GF-D8 (cell line): ENCODE results near the gene ADAMTS17.
"Not testable (repeated sequence)": the region's sequence is repeated elsewhere in the genome, so short reads cannot be mapped to it uniquely, and the experiment has no call there.

ENCODE experiments used
- DNase-seq: peaks from one replicate; lab custom pipeline; 2025; lab: John Stamatoyannopoulos, UW

Gene ADAMTS17

DNA sequence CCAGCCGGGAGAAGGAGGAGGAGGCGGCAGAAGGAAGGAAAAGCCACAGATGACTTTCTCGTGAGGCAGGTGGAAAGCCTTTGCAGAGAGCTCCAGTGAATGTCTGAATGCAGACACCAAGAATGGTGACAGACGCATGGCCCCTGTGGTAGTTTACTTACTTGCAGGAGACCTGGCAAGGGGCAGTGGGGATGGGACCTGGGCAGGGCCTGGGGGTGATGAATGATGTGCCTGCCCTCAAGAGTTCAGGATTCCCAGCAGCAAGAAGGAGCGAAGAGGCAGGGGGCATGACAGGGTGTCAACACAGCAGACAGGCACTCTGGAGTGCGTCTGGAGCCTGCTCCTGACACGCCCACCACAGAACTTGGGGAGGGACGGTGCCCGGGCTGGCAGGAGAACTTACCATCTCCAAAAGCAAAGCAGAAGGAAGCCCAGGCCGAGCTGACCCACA is 348.1 kb downstream of the ADAMTS17 start:
- DNase-seq = no peak

DNA sequence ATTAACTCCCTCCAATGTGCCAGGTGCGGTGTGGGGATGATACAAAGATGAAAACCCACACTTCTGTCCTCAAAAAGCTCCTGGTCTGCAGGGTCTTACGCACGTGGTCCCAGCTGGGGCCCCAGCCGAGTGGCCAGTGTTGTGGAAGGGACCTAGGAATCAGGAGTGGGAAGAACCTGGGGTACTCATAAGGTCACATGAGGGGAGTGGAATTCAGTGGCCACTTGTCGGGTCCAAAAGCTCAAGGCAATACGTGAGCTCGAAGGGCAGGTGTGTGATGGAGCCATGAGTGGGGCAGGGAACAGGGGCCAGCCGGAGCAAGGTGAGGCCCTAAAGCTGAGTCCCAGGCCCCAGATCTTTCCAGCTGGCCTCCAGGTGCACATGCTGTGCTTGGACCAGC is 348.5 kb downstream of the ADAMTS17 start:
- no peak for DNase-seq

DNA sequence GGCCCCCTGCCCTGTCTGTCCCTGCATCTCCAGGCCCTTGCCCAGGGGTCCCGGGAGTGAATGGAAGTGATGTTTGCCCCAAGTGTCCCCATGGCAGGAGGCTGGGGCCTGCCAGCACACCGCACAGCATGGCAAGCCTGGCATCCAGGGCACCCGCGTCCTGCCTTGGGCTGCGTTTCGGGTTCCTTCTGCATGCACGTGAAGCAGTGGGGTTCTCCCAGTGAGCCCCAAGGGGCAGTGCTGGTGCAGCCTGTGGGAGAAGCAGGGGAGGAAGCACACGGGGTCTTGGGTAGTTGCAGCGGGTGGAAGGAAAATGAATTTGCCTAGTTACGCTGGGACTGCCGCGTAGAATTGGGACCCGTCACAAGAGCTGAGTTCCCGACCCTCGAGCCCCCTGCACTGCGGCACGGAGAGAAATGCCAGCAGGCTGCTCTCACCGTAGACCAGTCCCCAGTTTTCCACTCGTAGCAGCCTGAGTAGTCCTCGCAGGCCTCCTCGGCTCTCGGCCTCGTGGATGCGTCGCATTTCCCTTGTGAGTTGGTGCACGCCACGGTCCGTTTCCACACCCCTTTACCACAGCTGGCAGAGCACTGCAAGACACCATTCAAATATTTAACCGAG is 349.1 kb downstream of the ADAMTS17 start:
- DNase-seq = no peak

DNA sequence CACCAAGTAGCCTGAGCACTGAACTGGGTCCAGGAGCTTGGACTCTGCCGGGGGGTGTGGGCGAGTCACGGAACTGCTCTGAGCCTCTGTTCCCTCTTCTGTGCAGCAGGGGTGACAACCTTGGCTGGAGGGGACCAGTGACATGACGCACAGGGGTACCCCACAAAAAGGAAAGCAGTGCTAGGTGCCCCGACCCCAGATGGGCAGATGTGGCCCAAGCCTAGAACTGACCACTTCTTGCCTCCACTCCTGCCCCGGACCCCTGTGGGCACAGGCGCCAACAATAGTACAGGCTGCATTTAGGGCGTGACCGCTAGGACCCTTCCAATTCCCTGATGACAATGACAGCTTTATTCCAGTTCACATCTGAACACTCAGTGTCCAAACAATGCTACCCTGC is 352.7 kb downstream of the ADAMTS17 start:
- DNase-seq = no peak

DNA sequence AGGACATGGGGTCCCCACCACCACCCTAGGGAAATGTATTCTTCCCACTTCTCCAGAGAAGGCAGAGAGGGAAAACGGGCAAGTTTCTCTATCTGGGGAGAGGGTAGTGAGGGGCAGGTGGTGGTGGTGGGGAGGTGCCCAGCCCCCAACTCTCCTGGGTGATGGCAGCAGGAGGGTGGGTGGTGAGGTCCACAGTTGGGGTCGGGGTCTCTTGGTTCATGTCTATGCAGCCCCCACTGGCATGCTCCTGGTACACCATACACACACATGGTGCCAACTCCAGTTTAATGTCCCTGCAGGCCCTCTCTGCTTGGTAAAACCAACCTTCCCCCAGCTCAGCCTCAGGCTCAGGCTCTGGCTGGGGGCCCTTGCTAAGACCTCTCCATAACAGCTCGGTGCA is 354.1 kb downstream of the ADAMTS17 start:
- no peak for DNase-seq

DNA sequence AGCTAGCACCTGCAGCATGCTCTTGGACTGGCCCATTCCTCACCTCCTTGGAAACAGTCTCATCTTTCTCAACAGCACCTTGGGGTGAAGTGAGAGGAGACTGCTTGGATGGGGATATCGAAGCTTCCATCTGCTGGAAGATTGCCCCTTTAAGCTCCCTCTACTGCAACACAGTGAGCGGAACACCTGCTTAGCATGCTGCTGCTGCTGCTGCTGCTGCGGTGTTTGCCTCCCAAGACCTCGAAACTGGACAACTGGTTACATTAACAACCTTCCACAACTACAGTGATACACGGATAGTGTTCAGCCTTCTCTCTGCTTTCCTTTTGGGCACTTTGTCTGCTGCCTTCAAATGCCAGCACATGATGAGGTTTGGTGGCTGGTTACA is 354.7 kb downstream of the ADAMTS17 start:
- no peak for DNase-seq

DNA sequence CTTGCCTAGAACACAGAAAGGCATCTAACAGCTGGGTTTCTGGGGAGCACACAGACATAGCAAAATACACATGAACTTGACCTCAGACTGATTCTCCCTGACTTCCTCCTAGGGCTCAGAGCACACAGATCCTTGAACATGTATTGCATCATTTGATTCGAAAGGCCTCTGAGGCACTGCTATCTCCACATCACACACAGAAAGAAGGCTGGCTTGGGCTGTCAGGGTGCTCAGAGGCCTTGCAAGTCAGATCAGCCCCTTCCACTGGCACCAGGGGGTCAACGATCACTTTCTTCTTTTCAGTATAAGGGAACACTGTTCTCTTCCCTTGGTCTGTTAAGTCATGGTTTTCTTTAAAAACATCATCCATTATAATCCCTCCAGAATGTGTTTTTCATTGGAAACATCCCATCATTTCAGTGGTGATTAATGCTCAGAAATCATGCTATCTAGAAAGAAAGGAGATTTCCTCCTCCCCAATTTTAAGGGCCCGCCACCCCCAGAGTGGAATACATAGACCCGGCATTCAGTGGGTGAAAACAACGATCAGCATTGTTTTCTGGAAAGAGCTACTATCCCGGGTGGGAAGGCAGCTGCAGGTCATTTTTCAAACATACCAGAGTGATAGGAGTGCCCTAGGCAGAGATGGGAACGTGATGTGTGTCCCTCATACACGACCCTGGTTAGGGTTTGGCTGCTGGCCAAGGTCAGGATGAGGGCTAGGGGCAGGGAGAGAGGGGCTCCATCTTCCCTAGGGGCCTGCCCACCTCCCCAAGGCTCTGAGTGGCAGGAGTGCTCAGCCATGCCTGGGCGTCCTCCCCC is 355.3 kb downstream of the ADAMTS17 start:
- no peak for DNase-seq

DNA sequence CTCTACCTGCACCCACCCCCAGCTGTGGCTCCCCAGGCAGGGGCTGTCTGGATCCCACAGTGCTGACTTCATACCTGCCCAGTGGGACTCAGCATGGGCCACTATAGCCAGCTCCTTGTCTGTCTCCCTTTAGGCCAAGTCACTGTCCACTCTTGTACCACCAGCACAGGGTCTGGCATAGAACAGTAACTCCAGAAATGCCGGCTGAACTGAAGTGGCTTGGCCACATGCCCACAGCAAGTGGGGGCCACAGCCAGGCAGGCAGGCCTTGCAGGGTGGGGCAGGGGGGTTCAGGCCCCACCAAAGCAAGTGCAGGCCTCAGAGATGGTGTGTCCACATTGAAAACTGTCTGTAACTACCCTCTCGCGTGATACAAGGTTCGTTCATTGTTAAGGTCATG is 355.9 kb downstream of the ADAMTS17 start:
- no peak for DNase-seq

DNA sequence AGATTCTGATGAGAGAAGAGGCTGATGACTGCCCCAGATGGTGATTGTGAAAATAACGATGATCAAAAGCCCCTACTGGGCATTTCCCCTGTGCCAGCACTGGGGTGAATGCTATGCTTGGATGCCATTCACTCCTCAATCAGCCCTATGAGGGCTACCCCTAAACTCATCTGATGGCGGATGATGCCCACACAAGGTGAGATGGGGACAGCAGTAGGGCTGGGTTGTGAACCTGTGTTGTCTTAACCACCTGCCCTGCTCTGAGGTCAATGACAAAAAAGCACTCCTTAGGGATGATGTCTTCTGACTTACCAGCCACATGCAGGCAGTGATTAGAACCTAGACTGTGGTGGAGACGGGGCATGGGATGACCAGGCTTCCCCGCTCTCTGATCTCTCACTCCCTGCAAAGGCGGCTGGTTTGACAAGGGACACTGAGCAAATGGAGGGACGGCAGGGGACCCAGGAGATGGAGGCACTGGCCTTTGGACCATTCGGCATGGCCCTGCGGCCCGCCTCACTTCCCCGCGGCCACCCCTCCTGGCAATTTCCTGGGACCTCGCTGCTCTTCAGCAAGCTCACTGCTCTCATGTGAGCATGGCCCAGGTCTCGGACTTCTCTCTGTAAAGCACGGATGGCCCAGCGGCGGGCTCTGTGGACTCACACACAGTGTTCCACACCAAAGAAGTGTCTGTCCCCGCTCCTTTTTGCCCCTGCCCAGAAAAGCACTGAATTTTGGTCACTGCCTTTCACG is 357.1 kb downstream of the ADAMTS17 start:
- no peak for DNase-seq

DNA sequence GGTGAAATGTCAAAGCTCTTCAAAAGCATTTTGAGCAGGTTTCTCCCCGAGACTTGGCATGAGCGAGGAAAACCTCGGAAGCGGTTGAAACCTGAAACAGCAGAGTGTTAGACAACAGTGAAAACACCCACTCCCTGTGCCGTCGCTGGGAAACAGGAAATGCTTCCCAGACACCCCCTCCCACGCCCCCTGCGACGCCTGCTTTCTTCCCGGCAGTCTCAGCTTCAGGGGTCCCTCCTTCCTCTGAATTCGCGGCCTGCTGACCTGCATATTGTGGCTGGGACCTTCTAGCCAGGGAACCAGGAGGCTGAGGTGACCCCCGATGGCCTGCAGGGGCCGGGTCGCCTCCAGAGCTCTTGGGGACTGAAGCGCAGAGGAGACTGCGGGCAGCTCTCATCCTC is 357.9 kb downstream of the ADAMTS17 start:
- DNase-seq = no peak

DNA sequence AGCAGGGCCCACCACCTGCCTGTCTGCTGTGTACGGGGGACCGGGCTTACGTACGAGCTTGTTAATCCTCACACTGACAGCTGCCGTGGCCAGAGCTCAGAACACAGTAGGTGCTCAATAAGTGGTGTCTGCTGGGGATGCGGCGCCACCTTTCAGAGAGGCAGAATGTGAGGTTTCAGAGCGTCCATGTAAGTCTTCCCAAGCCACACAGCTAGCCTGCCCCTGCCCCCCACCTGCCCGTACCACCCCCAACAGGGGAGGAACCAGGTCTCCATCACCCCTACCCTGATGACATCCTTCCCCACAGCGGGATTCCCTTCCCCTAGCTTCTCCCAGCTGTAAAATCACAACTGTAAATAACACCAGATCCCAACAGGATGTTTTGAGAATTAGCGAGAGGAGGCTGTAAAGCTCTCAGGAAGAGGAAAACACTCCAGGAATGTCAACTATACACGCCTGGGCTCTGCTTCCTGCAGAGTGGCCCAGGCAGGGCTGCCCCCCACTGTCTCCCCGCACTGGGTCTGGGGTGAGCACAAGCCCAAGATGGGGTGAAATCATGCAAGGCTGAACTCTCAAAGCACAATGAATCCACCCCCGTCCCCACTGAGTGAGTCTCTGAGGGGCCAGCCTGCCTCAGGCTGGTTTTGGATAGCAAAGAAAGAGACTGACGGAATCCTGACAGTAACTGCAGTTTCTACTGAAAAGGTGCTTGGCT is 358.4 kb downstream of the ADAMTS17 start:
- DNase-seq = no peak

DNA sequence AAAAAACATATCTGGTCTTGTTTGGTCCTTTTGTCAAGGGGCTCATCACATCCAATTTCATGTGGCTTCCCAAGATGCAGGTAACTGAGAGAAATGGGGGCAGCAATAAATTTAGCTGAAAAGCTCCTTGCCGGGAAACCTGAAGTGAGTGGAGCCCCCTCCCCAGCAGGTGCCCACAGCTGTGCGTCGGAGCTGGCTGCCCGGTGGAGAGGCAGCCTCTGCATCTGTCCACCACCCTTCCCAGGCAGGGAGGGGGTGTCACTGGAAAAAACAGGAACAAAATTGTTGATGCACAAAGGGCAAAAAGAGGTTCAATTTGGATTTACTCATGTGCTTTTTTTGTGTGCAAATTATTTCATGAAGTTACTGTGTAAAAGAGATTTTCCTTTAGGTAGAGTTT is 359.1 kb downstream of the ADAMTS17 start:
- DNase-seq = no peak

DNA sequence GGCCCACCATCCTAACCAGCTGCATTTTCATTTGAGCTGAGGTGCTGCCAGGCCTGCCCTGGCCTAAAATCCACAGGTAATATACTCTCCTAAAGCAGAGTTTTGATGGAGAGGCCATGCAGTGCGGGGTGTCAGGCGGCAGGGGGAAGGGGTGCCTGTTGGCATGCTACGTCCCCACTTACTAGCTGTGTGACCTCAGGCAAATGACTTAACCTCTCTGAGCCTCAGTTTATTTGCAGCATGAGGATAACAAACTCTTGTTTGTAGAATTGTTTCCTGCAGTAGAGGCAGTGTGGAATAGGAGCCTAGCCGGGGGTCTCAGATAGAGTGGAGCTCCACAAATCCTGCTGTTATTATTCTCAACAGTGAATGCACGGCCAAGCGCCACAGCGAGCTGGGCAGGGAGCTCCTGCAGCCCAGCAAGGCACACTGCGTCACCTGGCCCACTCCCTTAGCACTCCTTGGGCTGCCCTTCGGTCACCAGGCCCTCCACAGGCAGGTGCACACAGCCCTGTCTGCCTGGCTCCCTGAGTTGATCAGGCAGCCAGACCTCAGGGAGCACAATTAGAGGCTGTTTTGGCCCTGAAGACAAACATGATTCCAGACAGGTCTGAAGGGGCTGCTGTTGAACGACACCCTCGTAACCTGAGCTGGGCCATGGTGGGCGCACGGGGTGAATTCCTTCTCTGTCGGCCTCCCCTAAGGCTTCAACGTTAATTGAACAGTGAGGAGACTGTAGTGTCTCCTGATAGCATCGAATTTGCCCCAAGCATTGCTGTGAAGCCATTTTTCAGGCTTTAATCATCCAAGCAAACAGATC is 359.7 kb downstream of the ADAMTS17 start:
- no peak for DNase-seq

DNA sequence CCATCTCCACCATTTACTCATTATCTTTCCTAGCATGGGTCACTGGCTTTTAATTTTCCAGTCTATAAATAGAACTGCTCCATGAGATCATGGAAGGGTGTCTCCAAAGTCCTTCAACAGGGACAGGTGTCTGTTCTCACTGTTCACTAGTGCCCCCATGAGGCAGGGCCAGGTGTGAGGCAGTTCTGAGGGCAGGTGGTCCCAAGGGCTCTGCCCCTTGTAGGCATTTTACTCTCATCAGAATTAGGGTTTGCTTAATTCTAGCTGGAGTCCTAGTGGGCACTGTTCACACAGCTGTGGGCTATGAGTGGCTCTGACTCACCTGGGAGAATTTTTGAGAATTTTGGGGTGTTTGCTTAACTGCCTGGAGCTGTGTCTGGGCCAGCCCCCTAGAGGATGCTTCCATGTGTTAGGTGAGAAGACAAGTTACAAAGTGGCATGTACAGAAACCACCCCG is 360.6 kb downstream of the ADAMTS17 start:
- DNase-seq = no peak

DNA sequence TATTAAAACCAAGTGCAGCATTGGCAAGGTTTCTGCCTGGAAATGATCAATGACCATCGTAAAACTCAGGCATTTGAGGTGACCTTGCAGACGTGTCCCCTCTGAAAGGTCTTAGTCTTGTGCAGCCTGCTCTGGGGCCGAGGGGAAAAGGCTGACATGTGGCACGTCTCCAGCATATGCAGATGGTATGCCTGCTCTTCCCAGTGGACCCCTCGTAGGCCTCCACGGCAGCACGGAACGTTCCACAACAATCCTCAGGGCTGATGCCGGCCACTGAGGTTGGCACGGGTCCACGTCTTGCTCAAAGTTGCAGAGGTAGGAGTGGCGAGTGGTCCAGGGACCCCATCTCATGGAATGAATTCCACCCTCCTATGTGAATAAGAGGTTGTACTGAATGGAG is 361.0 kb downstream of the ADAMTS17 start:
- no peak for DNase-seq

DNA sequence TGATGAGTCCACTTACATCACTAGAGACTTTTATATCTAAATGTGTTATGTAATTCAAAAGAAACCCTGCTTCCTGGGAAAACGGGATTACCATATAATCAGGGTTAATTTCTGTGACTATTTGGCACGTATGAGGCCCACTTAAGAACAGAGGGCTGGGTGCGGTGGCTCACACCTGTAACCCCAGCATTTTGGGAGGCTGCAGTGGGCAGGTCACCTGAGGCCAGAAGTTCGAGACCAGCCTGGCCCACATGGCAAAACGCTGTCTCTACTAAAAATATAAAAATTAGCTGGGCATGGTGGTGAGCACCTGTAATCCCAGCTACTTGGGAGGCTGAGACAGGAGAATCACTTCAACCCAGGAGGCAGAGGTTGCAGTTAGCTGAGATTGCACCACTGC is 361.9 kb downstream of the ADAMTS17 start:
- DNase-seq = not testable (repeated sequence)

DNA sequence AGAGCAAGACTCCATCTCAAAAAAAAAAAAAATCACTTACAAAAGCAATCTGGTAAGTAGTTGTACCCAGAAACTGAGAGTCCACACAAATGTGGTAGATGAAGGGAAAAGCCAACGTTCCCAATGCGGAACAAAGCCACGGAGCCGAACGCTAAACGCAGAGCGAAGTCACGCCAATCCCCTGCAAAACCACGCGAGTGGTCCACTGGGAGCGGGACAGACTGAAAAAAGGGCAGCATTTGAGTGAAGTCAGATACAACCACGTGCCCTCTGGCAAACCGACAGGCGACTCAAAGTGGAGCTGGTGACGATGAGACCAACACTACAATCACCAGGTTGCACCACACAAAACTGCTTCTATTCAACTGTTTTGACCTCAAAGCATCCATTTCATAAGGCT is 362.4 kb downstream of the ADAMTS17 start:
- DNase-seq = no peak

DNA sequence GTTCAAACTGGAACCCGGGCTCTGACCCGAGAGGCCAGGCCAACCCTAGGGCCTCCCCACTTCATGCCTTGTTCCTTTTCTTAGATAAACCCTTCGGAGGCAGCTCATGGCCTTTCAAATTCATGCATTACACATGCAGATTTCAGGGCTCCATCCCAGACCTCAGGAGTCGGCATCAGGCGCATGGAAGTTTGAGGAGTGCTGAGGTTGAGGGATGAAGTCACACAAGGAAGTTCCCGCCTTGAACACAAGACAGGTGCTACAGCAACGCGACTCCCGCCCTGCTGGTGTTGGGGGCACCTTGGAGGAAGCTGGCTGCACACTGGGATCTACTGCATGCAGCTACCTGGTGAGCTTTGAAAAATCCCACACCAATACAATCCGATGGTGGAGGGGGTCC is 363.3 kb downstream of the ADAMTS17 start:
- no peak for DNase-seq

DNA sequence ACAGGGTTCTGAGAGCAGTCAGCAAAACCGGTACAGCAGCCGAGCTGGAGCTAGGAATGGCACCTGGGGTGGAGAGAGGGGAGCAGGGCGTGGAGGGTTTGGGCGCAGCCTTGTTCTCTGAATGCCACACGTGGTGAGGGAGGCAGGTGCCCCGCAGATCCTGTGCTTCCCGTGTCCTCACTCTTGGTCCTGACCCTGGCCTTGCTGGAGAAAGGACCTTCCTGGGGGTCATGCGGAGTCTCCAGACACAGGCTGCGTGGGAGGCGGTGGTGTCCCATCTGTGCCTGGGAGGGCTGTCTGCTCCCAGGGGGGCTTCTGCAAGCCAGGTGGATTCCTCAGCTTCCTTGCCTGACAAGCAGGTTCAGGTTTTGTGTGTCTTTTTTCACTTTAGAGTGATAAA is 363.8 kb downstream of the ADAMTS17 start:
- no peak for DNase-seq

DNA sequence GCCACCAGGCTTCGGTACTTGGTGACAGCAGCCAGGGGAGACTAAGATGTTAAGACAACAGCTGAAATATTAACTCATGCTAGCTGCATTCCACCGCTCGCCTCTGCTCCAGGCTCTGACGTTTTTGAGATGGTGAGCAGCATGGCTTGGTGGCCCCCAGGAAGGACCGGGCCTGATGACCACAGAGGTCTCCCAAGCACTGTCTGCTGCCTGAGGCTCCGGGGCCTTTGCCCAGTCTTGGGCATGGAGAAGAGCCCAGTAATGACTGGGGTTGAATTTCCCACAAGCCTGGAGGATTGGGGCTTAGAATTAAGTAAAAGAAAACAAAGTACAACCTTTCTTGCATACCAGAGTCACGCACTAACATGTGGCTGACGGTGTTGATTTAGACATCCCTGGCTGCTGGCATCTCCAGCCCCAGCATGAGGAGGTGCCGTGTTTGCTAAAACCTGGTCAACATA is 364.9 kb downstream of the ADAMTS17 start:
- DNase-seq = no peak

DNA sequence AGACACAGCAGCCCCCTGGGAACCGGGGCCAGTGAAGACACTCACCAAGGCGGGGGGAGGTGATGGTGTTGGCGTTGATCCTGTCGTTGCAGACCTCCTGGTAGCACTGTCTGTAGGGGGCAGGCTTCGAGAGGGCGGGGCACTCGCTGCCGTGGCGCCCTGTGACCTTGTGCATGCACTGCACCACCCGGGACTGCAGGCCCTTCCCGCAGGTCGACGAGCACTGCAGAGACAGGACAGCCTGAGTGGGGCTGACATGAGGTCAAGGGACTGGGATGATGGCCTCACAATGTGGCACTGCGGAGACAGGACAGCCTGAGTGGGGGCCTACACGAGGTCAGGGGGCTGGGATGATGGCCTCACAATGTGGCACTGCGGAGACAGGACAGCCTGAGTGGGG is 365.8 kb downstream of the ADAMTS17 start:
- no peak for DNase-seq
